GM19023 (cell line): ENCODE results near the gene HNRNPA0.
"Not testable (repeated sequence)": the region's sequence is repeated elsewhere in the genome, so short reads cannot be mapped to it uniquely, and the experiment has no call there.

Experiments
- ATAC-seq: cut with Tn5 transposase; IDR thresholded peaks from one replicate; pipeline ENCODE4 v1.9.1; 2021; ENCODE audit warnings: mild to moderate bottlenecking, moderate library complexity; ENCODE audit not compliant: unreplicated experiment

Gene HNRNPA0

DNA sequence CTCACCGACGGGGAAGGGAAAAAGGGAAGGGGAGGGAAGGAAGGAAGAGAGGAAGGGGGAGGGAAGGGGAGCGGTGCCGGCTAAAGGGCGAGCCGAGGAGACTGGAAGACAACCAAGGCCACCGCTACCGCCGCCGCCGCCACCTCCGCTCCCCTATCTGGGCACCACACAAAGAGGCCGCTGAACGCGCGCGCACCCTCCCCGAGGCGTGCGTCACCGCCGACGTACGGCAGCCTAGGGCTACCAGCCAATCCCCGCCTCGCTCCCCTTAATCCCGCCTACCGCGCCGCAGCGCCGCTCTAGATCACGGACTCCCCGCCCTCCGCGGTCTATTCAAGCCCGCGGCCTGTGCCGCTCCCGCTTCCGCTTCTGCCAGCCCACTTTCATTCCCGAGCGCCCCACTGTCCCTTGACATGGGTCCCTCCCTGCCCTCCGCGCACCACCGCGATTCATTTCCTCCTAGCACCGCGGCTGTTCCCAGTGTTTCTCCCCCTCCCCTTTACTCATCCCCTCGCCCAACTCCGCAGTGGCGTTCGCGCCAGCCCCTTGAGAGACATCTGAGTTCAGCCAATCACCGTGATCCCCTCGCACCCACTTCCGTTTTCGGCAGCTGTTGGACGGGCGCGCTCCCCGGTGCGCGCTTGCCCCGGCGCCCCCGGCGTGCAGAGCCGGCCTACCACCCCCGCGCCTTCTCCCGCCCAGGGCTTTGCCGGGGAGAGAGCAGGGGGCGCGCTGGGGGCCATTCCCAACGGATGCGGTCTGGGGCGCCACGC, at the start of gene HNRNPA0:
TSS of gene HNRNPA0 (minus strand) at position 176 of the 773 bp plus-strand sequence. CDS start 297 bp downstream, outside the sequence.
- ATAC-seq: peak; percentile 79

DNA sequence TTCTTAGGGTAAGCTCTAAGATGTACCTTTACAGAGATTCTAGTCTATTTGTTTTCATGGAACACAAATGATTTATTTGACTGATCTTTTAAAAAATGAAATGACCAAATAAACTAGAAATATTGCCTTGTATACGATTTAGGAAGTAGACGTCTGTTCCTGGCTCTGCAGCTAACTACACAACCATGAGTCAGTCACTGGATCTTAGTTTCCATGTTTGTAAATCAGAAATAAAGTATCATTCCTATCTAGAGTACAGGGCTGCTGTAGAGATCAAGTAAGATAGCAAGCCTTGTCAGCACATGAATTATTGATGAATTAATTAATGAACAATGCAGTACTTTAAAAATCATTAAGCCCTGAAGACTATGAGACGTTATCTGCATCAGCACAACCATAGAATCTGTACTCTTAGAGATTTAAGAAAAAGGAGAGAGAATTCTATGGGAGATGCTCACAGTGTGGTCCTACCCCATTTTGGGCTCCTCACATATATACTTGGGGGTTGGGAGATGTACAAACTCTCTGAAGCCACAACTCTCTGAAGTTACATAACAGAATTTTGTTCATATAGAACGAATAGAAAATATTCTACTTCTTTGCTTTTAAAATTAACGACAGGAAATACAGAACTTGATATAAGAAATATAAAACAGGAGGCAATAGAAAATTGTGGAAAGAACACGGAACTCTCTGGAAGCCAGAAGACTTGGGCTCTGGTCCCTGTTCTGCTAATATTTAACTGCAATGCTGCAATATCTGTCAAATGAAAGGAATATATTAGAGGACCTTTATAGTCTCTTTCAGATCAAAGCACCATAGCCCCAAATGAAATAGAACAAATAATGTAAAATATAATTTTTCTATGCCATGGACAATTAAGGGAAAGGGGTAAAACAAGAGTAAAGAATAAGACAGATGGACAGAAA, 48.4 kb upstream of the HNRNPA0 start:
- no peak for ATAC-seq

GRCh38 chr5:137800700-137801411, 46.7 kb upstream of the HNRNPA0 start:
- no peak for ATAC-seq

- no peak for ATAC-seq
Measured at GRCh38 chr5:137796279-137796678, 42.1 kb upstream of the HNRNPA0 start.

DNA sequence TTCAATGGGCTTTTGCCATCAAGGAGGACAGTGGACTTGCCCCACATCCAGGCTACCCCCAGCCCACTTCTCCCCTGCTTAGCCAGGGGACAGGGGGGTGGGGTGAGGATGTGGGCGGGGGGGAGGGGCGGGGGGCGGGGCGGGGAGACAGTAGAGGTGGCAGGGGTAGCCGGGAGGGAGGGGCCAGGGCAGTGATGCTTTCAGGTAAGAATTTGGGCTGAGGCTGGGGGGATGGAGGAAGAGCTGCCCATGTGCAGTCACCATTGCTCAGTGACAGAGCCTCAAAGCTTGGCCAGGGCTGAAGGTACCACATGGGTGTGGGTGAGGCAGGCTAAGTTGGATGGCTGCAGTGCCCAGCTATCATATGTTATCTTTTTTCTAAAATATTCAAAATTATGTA, 40.7 kb upstream of the HNRNPA0 start:
- no peak for ATAC-seq

- ATAC-seq: no peak
Measured at GRCh38 chr5:137792303-137792702, 38.1 kb upstream of the HNRNPA0 start.

DNA sequence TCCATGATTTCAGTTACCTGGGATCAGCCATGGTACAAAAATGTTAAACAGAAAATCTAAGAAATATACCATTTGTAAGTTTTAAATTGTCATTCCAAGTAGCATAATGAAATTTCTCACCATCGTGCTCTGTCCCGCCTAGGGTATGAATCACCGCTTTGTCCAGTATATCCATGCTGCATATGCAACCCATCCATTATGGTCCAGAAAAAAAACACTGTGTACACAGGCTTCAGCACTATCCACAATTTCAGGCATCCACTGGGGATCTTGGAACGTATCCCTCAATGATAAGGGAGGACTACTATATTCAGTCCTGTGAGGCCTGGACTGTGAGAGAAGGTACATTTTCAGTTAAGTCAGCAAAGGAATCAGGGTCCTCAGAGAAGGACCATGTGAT, 37.6 kb upstream of the HNRNPA0 start:
- no peak for ATAC-seq

GRCh38 chr5:137791387-137791786, 37.2 kb upstream of the HNRNPA0 start:
- no peak for ATAC-seq

DNA sequence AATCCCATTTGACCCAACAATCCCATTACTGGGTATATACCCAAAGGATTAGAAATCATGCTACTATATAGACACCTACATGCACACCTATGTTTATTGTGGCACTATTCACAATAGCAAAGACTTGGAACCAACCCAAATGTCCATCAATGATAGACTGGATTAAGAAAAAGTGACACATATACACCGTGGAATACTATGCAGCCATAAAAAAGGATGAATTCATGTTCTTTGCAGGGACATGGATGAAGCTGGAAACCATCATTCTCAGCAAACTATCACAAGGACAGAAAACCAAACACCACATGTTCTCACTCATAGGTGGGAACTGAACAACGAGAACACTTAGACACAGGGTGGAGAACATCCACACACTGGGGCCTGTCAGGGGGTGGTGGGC, 34.4 kb upstream of the HNRNPA0 start:
- ATAC-seq: not testable (repeated sequence)

- no peak for ATAC-seq
Measured at GRCh38 chr5:137782984-137783536, 28.9 kb upstream of the HNRNPA0 start.

DNA sequence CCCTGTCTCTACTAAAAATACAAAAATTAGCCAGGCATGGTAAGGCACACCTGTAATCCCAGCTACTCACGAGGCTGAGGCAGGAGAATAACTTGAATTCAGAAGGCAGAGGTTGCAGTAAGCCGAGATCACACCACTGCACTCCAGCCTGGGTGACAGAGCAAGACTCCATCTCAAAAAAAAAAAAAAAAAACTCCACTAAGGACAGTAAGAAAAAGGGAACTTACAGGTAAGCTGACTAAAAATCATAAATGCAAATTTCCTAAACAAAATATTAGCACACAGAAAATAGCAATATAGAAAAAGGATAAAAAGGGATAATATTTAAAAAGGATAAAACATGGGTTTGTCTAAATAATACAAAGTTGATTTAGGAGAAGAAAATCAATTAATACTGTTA, 27.9 kb upstream of the HNRNPA0 start:
- ATAC-seq: no peak

- no peak for ATAC-seq
Measured at GRCh38 chr5:137778772-137779564, 24.8 kb upstream of the HNRNPA0 start.

DNA sequence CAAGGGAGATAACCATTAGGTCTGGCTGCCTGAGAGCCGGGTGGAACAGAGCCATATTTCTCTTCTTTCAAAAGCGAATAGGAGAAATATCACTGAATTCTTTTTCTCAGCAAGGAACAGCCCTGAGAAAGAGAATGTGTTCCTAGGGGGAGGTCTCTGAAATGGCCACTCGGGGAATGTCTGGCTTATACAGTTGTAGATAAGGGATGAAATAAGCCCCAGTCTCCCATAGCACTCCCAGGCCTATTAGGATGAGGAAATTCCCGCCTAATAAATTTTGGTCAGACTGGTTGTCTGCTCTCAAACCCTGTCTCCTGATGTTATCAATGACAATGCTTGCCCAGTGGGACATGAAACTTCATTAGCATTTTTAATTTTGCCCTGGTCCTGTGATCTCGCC, 13.8 kb upstream of the HNRNPA0 start:
- ATAC-seq: not testable (repeated sequence)

GRCh38 chr5:137761566-137761965, 7.4 kb upstream of the HNRNPA0 start:
- ATAC-seq: no peak

- no peak for ATAC-seq
Measured at GRCh38 chr5:137760719-137761516, 6.8 kb upstream of the HNRNPA0 start.

GRCh38 chr5:137760294-137760693, 6.1 kb upstream of the HNRNPA0 start:
- no peak for ATAC-seq

DNA sequence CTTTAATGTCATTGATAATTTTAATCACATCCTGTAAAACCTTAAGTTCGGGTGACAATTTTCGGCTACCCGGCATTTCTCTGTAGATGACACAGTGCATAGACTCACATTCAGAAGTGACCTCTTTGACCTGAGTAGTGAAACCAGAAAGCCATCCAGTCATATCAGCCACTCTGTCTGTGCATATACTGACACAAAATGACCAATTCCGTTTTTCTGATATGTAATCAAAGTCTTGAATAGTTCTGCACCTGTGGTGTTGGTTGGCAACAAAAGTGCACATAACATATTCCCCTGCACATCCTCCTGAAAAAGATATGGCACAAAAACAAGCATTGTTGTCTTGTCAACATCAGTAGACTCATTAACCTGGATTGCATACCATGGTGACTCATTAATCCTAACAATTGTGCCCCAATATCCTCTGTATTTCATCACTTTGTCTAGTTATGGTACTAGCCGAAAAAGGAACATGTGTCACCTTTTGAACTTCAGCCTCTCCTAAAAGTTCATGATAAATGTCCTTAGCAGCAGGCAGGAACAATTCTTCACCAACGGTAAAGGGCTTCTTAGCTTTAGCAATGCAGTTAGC, 4.6 kb upstream of the HNRNPA0 start:
- ATAC-seq: peak; percentile 23

DNA sequence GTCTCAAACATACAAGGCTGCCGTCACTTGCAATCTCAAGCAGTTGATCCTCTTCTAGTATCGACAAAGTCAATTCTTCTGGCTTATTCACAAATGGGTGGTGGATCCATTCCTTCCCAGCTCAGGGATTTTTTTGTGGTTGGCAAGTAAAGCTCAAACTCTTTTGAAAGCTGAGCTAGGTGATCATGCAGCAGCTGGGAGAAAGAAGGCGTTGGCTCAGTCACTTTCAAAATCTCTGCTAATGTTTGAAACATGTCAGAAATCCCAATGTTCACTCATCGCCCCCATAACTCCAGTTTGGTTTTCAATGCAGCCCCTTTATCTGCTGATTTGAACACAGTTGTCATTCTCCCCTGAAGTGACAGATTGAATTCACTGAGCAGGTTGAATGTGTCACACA, 4.0 kb upstream of the HNRNPA0 start:
- no peak for ATAC-seq

DNA sequence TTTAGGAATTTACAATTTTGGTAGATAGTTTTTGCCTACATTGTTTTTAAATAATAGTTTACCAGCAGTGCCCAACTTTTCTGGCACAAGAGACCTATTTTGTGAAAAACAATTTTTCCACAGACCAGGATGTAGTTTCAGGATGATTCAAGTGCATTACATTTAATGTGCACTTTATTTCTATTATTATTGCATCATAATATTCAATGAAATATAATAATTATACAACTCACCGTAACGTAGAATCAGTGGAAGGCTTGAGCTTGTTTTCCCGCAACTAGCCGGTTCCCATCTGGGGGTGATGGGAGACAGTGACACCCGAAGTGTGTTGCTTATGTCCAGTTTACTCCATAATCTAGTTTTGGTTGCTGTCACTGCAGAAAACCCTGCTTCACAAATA, 3.5 kb upstream of the HNRNPA0 start:
- ATAC-seq: no peak
